BJ (cell line): ENCODE measurements around the gene TMEM201. TPM values are rescaled to one million over a fixed set of nuclear protein-coding genes. Genes with fewer than 3 reads are reported as not detected.
A peak's percentile ranks its signal among the peaks of the same experiment; 100 is the strongest.

Experiments used
- CTCF ChIA-PET: fragments of 350-600 bp; formaldehyde crosslinking; extraction: SDS; loops from one replicate; lab custom pipeline; 2021; ENCODE audit warnings: antibody characterized with exemption, inconsistent platforms; lab: Yijun Ruan, JAX
- POLR2A ChIA-PET: fragments of 300-600 bp; sonication (Branson Sonifier 250); formaldehyde crosslinking; extraction: SDS; loops from one replicate; lab custom pipeline; 2021; ENCODE audit warnings: antibody characterized with exemption; lab: Charles Lee
- DNase-seq: peaks from one replicate; pipeline ENCODE4 v3.0.0-alpha.2; 2011; ENCODE audit warnings: low read depth
- H3K27me3 ChIP-seq: 2 replicates; pipeline ENCODE4 v1.6.0; 2011; ENCODE audit warnings: low read length; ENCODE audit not compliant: control insufficient read depth, insufficient read depth
- H3K36me3 ChIP-seq: 2 replicates; pipeline ENCODE4 v1.5.1; 2011; ENCODE audit warnings: low read length; ENCODE audit not compliant: control insufficient read depth, insufficient read depth
- H3K4me3 ChIP-seq: 2 replicates; pipeline ENCODE4 v1.5.1; 2011; ENCODE audit warnings: low read depth, mild to moderate bottlenecking, control low read depth, low read length
- polyA plus RNA-seq: library from polyadenylated mRNA; depleted of rRNA; stranded (reverse); fragments of >200 nt; gene quantifications from 2 replicates; pipeline ENCODE4 v1.2.3, GENCODE V29; 2011
- TF ChIP-seq, protein P1 (sequence below): IDR thresholded peaks from 2 replicates; pipeline ENCODE4 v1.5.1; 2011; ENCODE audit warnings: low read depth, mild to moderate bottlenecking, control low read depth, inconsistent platforms, low read length, moderate library complexity; ENCODE audit not compliant: insufficient read depth

The TMEM201 gene
- polyA plus RNA-seq, 1 experiment, result 2.9 TPM

DNA sequence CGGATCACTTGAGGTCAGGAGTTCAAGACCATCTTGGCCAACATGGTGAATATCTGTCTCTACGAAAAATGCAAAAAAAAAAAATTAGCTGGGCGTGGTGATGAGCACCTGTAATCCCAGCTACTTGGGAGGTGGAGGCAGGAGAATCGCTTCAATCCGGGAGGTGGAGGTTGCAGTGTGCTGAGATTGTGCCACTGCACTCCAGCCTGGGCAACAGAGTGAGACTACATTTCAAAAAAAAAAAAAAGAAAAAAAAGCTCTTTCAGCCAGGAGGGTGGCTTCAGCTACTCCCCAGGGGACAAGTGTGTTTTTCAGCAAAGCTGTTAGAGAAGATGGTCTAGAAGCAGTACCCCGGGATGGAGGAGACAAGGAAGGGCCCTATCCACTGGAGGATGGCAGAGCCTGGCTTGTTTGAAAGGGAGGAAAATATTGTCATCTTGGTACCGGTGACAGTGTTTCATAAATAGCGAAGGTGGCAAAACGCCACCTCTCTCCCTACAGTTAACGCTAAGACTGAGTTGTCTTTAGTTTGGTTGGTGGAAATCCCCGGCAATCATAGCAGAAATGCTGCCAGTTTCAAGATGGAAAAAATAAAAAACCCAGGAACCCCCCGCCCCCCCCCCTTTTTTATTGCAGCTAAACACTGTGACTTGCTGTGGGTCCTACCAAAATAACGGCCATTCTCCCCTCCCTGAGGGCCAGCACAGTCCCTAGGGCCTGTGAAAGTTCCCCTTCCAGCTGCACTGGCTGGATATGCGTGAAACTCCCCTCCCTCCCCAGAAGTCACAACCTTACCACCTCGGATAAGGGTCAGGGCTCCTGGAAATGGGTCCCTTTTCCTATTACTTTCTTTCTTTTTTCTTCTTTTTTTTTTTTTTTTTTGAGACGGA, 66.4 kb downstream of the TMEM201 start:
- DNase-seq, result no peak
- no peak overlapping the region for H3K4me3 ChIP-seq
- H3K36me3 ChIP-seq, result no peaks in the 10 kb centered on the region
- TF ChIP-seq, protein P1, sequence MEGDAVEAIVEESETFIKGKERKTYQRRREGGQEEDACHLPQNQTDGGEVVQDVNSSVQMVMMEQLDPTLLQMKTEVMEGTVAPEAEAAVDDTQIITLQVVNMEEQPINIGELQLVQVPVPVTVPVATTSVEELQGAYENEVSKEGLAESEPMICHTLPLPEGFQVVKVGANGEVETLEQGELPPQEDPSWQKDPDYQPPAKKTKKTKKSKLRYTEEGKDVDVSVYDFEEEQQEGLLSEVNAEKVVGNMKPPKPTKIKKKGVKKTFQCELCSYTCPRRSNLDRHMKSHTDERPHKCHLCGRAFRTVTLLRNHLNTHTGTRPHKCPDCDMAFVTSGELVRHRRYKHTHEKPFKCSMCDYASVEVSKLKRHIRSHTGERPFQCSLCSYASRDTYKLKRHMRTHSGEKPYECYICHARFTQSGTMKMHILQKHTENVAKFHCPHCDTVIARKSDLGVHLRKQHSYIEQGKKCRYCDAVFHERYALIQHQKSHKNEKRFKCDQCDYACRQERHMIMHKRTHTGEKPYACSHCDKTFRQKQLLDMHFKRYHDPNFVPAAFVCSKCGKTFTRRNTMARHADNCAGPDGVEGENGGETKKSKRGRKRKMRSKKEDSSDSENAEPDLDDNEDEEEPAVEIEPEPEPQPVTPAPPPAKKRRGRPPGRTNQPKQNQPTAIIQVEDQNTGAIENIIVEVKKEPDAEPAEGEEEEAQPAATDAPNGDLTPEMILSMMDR, result no peak
- no peaks in the 10 kb centered on the region; the same call in 1 of the 2 replicates for H3K27me3 ChIP-seq
- CTCF ChIA-PET, result interaction anchor here (0.6 kb wide), 1 partner anchor 449 kb away, joined by 3 read pairs; no protein-coding TSS in a partner anchor
- POLR2A ChIA-PET, result no interaction called here

DNA sequence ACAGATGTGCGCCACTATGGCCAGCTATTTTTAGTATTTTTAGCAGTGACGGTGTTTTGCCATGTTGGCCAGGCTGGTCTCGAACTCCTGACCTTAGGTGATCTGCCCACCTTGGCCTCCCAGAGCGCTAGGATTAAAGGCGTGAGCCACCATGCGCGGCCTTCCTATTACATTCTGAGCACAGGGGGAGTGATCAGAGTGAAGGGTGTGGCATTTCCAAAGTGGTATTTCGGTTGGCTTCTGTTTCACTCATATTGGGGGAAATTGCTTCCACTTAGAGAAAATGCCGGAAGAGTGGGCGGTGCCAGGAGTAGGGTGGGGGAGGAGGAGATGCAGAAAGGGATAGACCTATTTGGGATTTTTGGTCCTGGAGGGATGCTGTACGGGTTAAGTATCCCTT, 67.1 kb downstream of the TMEM201 start:
- ChIA-PET CTCF (no interaction called here), POLR2A (no interaction called here)
- DNase-seq, result no peak
- Histone ChIP-seq H3K4me3 (no peak overlapping the region), H3K27me3 (no peaks in the 10 kb centered on the region; the same call in 1 of the 2 replicates), H3K36me3 (no peaks in the 10 kb centered on the region)
- TF ChIP-seq, protein P1, result no peak

DNA sequence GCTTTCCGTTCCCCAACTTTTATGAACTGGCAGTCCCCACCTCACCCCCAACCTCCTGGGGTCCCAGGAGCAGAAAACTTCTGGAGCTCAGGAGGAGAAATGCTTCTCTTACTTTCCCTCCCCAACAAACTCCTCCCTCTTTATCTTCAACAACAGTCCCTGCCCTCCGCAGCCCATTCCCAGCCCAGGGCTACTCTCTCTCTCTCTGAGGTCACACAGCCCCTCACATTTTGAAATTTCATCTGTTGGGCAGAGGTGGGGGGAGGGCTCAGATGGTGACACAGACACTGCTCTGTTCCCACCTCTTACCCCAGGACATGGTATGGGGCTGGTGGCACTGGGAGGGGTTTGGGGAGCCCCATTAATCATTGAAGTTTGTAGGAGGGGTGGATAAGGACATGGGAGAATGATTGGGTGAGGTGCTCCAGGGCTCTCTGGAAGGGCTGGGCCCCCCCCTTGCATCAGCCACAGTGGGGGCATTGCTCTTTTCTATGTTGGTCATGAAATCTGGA, 68.9 kb downstream of the TMEM201 start:
- Histone ChIP-seq H3K36me3 (no peaks in the 10 kb centered on the region), H3K27me3 (no peaks in the 10 kb centered on the region), H3K4me3 (no peak overlapping the region)
- POLR2A ChIA-PET, result interaction anchor here (0.6 kb wide), 1 partner anchor 13 kb away, joined by 6 read pairs; no protein-coding TSS in a partner anchor
- CTCF ChIA-PET, result interaction anchor here (1.5 kb wide), 1 partner anchor 27 kb away, joined by 5 read pairs; no protein-coding TSS in a partner anchor
- no peak for DNase-seq
- TF ChIP-seq, protein P1, result no peak

DNA sequence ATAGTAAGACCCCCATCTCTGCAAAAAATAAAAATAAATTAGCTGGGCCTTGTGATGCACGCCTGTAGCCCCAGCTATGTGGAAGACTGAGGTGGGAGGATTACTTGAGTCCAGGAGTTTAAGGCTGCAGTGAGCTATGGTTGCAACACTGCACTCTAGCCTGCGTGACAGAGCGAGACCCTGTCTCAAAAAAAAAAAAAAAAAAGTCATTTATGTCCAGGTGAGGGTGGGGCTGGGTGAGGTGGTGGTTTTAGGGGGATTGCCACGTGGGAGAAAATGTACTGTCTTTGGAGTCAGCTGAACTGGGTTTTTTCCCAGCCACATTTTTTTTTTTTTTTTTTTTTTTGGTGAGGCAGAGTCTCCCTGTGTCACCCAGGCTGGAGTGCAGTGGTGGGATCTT, 69.5 kb downstream of the TMEM201 start:
- ChIA-PET CTCF (interaction anchor here (1.5 kb wide), 1 partner anchor 28 kb away, joined by 5 read pairs; no protein-coding TSS in a partner anchor), POLR2A (no interaction called here)
- TF ChIP-seq, protein P1, result no peak
- no peaks in the 10 kb centered on the region for H3K27me3 ChIP-seq
- no peak overlapping the region for H3K4me3 ChIP-seq
- no peak for DNase-seq
- no peaks in the 10 kb centered on the region for H3K36me3 ChIP-seq

DNA sequence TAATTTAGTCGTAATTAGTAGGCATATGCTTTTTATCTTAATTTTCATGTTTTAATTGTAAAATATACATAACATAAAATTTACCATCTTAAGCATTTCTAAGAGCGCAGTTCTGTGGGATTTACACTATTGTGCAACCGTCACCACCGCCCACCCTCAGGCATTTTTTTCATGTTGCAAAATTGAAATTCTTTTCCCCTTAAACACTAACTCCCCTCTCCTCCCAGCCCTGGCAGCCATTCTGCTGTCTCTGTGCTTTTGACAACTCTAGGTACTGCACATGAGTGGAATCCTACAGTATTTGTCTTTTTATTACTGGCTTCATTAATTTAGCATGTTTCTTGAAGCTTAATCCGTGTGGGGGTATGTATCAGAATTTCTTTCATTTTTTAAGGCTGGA, 70.6 kb downstream of the TMEM201 start:
- Histone ChIP-seq H3K27me3 (no peaks in the 10 kb centered on the region), H3K36me3 (no peaks in the 10 kb centered on the region), H3K4me3 (no peak overlapping the region)
- ChIA-PET CTCF (interaction anchor here (1.1 to 1.5 kb wide), 2 partner anchors 29 to 33 kb away, joined by 3 to 5 read pairs; no protein-coding TSS in a partner anchor), POLR2A (no interaction called here)
- peak; percentile 74 for DNase-seq
- TF ChIP-seq, protein P1, result no peak
